ENCODE measurements around the gene LIN7B.

The LIN7B gene

DNA sequence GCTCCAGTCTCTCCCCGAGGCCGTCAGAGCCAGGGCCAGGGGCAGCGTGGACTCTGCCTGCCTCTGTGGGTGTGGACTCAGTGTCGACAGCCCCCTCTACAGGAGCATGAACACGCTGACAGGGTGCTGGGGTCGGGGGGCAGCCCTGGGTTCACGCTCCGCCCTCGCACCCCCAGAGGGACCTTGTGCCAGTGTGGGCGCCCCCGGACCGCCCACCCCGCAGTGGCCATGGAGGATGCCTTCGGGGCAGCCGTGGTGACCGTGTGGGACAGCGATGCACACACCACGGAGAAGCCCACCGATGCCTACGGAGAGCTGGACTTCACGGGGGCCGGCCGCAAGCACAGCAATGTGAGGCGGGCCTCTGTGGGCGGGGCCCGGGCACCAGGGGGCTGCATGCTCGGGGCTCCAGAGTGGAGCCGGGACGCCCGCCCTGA is 51.7 kb downstream of the LIN7B start:
- H3K4me3 ChIP-seq (ENCODE audit: low read depth, low read length), result no peak overlapping the region
- TF ChIP-seq, protein P1, sequence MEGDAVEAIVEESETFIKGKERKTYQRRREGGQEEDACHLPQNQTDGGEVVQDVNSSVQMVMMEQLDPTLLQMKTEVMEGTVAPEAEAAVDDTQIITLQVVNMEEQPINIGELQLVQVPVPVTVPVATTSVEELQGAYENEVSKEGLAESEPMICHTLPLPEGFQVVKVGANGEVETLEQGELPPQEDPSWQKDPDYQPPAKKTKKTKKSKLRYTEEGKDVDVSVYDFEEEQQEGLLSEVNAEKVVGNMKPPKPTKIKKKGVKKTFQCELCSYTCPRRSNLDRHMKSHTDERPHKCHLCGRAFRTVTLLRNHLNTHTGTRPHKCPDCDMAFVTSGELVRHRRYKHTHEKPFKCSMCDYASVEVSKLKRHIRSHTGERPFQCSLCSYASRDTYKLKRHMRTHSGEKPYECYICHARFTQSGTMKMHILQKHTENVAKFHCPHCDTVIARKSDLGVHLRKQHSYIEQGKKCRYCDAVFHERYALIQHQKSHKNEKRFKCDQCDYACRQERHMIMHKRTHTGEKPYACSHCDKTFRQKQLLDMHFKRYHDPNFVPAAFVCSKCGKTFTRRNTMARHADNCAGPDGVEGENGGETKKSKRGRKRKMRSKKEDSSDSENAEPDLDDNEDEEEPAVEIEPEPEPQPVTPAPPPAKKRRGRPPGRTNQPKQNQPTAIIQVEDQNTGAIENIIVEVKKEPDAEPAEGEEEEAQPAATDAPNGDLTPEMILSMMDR (IDR thresholded peaks at IDR 0.05; ENCODE audit: low read depth, low read length), result no peak

DNA sequence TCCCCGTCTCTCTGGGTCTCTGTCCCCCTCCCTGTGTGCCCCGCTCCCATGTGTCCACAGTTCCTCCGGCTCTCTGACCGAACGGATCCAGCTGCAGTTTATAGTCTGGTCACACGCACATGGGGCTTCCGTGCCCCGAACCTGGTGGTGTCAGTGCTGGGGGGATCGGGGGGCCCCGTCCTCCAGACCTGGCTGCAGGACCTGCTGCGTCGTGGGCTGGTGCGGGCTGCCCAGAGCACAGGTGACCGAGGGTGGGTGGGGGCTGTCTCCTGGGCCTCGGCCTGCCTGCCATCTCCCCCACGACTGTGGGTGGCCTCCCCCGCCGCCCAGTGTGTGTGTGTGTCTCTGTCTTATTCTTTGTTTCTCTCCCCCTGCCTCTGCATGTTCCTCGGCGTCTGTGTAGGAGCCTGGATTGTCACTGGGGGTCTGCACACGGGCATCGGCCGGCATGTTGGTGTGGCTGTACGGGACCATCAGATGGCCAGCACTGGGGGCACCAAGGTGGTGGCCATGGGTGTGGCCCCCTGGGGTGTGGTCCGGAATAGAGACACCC is 53.8 kb downstream of the LIN7B start:
- TF ChIP-seq, protein P1 (IDR thresholded peaks at IDR 0.05; ENCODE audit: low read depth, low read length), result no peak
- H3K4me3 ChIP-seq (ENCODE audit: low read depth, low read length), result no peak overlapping the region

Measured in WI38 (cell line).